OCI-LY1 (cell line): ENCODE measurements around the gene SLF1.
A peak's percentile ranks its signal among the peaks of the same experiment; 100 is the strongest.

ENCODE experiments used
- H2AFZ ChIP-seq: fragments of 200-600 bp; sonication (generic), shearing (Covaris generic); 2 replicates; pipeline ENCODE4 v1.6.0; 2014; ENCODE audit warnings: antibody characterized with exemption, mild to moderate bottlenecking, low read length
- H3F3A ChIP-seq: fragments of 200-600 bp; sonication (generic), shearing (Covaris generic); 2 replicates; pipeline ENCODE4 v1.6.0; 2014; ENCODE audit warnings: mild to moderate bottlenecking, antibody characterized with exemption, low read length, moderate library complexity; ENCODE audit not compliant: insufficient read depth
- H3K27ac ChIP-seq: fragments of 200-600 bp; sonication (generic); 2 replicates; pipeline ENCODE4 v1.5.1; 2014; ENCODE audit warnings: low read length, mixed run types, mild to moderate bottlenecking, low read depth; ENCODE audit not compliant: poor library complexity, severe bottlenecking
- H3K27me3 ChIP-seq: fragments of 200-600 bp; sonication (generic); 2 replicates; pipeline ENCODE4 v1.6.0; 2014; ENCODE audit warnings: antibody characterized with exemption, mild to moderate bottlenecking, low read length, moderate library complexity; ENCODE audit not compliant: insufficient read depth
- H3K36me3 ChIP-seq: fragments of 200-600 bp; sonication (generic); 2 replicates; pipeline ENCODE4 v1.6.1; 2014; ENCODE audit warnings: mild to moderate bottlenecking, antibody characterized with exemption, low read length, moderate library complexity, mixed read lengths; ENCODE audit not compliant: insufficient read depth
- H3K4me1 ChIP-seq: fragments of 200-600 bp; sonication (generic); 2 replicates; pipeline ENCODE4 v1.5.1; 2014; ENCODE audit warnings: mild to moderate bottlenecking, low read length, moderate library complexity; ENCODE audit not compliant: insufficient read depth, severe bottlenecking
- H3K4me2 ChIP-seq: fragments of 200-600 bp; sonication (generic), shearing (Covaris generic); 2 replicates; pipeline ENCODE4 v1.6.1; 2014; ENCODE audit warnings: low read length
- H3K4me3 ChIP-seq: fragments of 200-600 bp; sonication (generic); 2 replicates; pipeline ENCODE4 v1.5.1; 2014; ENCODE audit warnings: low read length, low read depth, mild to moderate bottlenecking, mixed read lengths; ENCODE audit not compliant: poor library complexity, severe bottlenecking
- H3K79me2 ChIP-seq: fragments of 200-600 bp; shearing (Covaris generic); 2 replicates; pipeline ENCODE4 v1.6.1; 2016; ENCODE audit warnings: mixed run types, low read length, mixed read lengths; ENCODE audit not compliant: insufficient read depth
- H3K9ac ChIP-seq: fragments of 200-600 bp; sonication (generic), shearing (Covaris generic); 2 replicates; pipeline ENCODE4 v1.6.1; 2014; ENCODE audit warnings: mild to moderate bottlenecking, low read length, mixed read lengths
- H3K9me2 ChIP-seq: fragments of 200-600 bp; sonication (generic), shearing (Covaris generic); 2 replicates; pipeline ENCODE4 v1.6.1; 2014; ENCODE audit warnings: low read depth, mild to moderate bottlenecking, low read length, mixed read lengths
- H3K9me3 ChIP-seq: fragments of 200-600 bp; shearing (Covaris generic); 2 replicates; pipeline ENCODE4 v1.6.1; 2014; ENCODE audit warnings: low read length, mixed read lengths
- H4K20me1 ChIP-seq: fragments of 200-600 bp; sonication (generic), shearing (Covaris generic); 2 replicates; pipeline ENCODE4 v1.6.0; 2016; ENCODE audit warnings: mild to moderate bottlenecking, low read length; ENCODE audit not compliant: insufficient read depth
- CTCF ChIP-seq: fragments of 200-600 bp; sonication (generic), shearing (Covaris generic); IDR thresholded peaks from 2 replicates; pipeline ENCODE4 v1.5.1; 2017; ENCODE audit warnings: mild to moderate bottlenecking, antibody characterized with exemption, low read length, moderate library complexity, mixed read lengths
- EZH2 ChIP-seq: fragments of 200-600 bp; sonication (generic), shearing (Covaris generic); IDR thresholded peaks from 2 replicates; pipeline ENCODE4 v1.8.0; 2017; ENCODE audit warnings: borderline replicate concordance, mixed run types, mild to moderate bottlenecking, antibody characterized with exemption, low read length, moderate library complexity, mixed read lengths

Gene SLF1

GRCh38 chr5:94745786-94746730 is 127.6 kb downstream of the SLF1 start:
- Histone ChIP-seq H3K9ac (no peak overlapping the region), H3K9me2 (no peaks in the 10 kb centered on the region), H3K36me3 (no peaks in the 10 kb centered on the region), H4K20me1 (no peaks in the 10 kb centered on the region), H3K79me2 (no peaks in the 10 kb centered on the region), H3K9me3 (no peaks in the 10 kb centered on the region), H3K4me2 (0 out of 2 replicates have a peak overlapping the region, but pooled peaks have one; percentile 27), H3K27me3 (no peaks in the 10 kb centered on the region), H3F3A (no peaks in the 10 kb centered on the region), H3K4me3 (no peak overlapping the region), H3K27ac (peak overlapping the region; percentile 36), H2AFZ (no peak overlapping the region), H3K4me1 (peaks cover 81% of the 10 kb centered on the region)
- TF ChIP-seq CTCF: no peak
- TF ChIP-seq EZH2: no peak

GRCh38 chr5:94746731-94747124 is 128.3 kb downstream of the SLF1 start:
- Histone ChIP-seq H4K20me1 (no peaks in the 10 kb centered on the region), H3K9me3 (no peaks in the 10 kb centered on the region), H3K36me3 (no peaks in the 10 kb centered on the region), H3K4me3 (no peak overlapping the region), H3K9me2 (no peaks in the 10 kb centered on the region), H2AFZ (no peak overlapping the region), H3K4me1 (peaks cover 75% of the 10 kb centered on the region), H3K4me2 (peak overlapping the region; percentile 27; the same call in 1 of the 2 replicates), H3K27ac (peak overlapping the region; percentile 54), H3K79me2 (no peaks in the 10 kb centered on the region), H3K27me3 (no peaks in the 10 kb centered on the region), H3F3A (no peaks in the 10 kb centered on the region), H3K9ac (no peak overlapping the region)
- TF ChIP-seq EZH2 (no peak), CTCF (no peak)
